Stimulated activated CD8-positive, alpha-beta memory T cell treated with anti-CD3 and anti-CD28 coated beads, Interleukin-7, amount 100 ng/mL, for 1 hour (primary cell): Measurements from ENCODE around the gene POLR2E.

Experiments
- DNase-seq, 2 donors: peaks; one replicate each; pipeline ENCODE4 v3.0.0-alpha.2; 2020; ENCODE audit warnings: low read depth in 2 of 2

Gene POLR2E

DNA sequence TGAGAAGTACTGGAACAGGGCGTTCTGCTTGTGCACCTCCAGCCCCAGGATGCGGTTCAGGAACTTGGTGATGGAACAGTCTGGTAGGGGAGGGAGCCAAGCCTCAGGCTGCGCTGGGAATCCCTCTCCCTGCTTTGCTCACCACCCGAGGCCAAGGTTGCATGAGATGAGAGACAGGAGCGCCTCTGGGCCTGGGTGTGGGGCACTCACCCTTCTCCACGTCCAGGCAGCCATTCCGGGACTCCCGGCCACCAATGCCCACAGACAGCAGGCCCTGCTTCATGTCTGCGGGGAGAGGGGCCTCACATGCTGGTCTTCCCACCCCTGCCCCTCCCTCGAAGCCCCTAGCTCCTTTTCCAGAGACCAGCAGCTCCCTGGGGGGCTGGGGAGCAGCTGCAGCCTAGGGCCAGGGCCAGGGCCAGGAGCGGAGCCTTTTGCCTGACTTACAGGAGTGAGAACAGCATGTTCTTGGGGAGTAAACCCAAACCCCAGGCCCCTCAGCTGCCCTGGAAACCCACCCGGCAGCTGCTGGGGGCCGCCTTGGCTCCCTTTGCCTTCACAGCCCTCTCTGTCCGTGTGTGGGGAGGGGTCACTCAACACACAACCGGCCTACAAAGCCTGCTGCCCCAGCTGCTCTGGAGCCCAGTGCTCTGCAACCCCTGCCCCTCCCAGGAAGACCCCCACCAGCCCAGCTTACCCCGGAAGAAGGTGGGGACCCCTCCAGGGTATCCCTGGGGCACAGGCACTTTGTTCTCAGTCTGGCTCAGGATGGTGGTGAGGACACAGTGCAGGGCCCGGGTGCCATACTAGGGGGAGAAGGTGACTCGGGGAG lies 15.8 kb upstream of the POLR2E start:
- DNase-seq, result no peak

DNA sequence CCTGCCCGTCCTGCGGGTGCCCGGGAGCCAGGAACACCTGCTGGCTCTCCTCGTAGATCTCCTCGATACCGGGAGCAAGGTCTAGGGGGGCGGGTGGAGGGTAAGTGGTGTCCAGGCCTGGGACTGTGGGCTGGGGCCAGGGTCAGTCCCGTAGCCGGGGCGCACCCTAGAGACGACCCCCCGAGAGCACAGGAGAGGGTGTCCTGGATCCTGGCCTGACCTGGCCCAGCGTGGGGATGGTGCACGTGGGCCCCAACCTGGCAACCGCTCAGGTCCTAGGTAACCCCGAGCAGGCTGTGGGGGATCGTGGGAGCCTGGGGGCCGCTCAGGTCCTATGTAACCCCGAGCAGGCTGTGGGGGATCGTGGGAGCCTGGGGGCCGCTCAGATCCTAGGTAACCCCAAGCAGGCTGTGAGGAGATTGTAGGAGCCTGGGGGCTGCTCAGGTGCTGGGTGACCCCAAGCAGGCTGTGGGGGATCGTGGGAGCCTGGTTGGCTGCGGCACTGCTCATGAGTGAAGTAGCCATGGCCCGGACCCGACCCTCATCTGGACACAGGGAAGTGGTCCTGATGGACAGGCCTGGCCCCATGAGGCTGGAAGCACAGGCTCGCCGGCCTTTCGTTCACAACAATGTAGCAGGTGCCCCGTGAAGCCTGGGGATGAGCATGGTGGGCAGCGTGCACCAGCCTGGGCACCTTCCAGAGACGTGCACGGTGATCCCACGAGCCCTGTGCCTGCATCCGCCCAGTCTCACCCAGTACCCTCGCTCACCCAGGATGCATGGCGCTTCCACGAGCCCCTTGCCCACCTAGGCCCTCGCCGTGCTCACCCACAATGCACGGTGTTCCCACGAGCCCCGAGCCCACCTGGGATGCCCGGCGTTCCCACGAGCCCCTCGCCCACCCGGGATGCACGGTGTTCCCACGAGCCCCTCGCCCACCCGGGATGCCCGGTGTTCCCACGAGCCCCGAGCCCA lies 14.8 kb upstream of the POLR2E start:
- no peak for DNase-seq

DNA sequence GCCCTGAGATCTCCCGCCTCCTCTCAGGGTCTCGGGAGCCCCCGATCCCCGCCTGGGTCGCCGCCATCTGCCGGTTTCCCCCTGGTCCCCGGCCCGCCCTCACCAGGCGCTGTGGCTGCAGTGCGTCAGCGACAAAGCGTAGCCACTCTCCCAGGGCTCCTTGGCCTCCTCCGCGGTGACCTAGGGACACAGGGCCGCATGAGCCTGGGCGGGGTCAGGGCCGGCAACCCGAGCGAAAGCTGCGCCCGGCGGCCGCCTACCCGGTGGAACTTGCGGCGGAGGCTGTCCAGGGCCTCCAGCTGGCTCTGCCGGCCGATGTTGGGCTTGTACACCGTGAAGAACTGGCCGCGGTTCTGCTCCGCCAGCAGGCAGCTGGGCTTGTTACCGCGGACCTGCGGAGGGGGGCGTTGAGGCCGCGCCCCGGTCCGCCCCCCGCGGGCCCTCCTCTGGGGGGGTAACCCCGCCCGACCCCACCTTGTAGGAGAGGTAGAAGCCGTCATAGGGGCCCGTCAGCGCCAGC lies 13.9 kb upstream of the POLR2E start:
- no peak for DNase-seq

DNA sequence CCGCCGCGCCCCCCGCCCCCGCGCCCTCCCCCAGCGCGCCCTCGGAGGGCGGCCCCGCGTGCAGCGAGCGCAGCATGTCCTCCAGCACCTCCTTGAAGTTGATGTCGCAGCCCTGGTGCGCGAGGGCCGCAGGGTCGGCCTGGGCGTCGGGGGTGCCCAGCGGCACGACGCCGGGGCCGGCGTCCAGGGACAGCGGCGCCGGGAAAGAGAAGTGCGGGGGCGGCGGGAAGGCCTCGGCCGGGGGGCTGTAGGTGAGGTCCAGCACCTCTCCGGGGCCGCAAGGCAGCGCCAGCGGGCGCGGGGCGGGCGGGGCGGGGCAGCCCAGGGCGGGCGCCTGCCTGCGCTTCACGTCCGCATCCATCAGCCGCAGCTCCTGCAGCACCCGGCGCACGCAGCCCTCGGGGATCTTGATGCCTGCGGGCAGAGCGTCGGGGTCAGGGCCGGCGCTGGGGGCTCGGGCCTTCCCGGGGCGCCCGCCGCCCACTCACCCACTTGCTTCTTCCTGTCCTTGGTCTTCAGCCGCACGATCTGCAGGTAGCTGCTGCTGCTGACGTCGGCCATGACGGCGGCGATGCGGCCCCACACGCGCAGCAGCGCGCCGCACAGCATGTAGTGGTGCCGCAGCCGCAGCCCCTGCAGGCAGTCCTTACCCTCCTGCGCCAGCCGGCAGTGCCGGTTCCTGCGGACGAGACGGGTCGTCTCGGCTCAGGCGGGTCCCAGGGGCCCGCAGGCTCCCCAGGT lies 13.3 kb upstream of the POLR2E start:
- DNase-seq, result no peak

DNA sequence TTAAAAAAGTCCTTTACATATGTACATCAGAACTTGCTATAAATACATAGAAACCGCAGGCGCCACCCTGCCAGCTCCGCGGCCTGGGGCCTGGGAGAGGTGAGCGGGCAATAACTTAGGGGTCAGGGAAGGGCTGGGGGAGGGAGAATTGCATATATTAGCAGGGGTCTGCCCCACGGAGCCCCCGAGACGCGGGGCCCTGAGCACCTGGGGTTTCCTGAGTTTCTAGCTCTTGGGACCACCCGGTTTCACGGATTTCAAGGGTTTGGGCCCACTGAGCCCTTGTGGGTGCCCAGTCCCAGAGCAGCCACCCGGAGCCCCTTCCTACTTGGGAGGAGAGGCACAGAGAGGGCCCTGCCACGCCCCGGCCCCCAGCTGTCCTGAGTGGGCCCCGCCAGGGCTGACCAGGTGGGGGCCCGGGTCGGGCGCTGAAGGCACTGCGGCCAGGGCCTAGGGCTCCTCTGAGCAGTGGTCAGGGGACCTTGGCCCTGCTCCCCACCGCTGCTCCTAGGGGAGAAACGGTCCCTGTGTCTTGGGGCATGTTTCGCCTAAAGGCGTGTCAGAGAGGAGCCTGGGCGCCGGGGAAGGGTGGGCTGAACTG lies 12.6 kb upstream of the POLR2E start:
- DNase-seq, result no peak

DNA sequence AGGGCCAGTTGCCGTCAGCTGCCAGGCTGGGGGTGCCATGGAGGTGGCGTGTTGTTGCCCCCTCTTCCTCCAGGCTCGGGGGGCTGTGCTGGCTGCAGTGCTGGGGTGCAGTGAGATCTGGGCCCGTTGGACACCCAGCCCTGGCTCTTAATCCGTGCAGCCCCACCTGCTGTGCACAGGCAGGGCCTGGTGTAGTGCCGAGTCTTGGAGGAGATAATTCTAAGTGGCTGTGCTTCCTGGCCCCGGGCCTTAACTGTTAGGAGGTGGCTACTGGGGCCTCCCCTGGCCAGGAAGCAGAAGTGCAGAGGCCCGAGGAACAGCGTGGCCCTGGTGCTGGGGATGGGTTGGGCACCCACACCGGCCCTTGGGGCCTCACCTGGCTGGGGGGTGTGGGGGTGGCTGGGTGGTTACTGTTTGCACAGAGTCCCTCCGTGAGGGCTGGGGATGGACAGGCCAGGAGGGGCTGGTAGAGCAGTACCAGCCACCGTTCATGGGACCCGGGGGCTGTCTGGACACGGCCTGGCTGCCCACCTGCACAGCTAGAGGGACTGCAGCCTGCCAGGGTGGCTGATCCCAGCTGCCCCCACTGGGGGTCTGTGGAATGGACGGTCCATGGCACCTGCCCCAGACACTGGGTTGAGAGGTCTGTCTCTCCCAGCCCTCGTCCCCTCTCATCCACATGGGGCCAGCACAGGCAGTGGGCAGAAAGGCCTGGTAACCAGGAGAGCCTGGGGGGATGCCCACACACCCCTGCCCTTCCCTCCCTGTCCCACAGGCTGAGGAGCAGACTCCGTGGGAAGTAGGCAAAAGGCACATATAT lies 11.9 kb upstream of the POLR2E start:
- no peak for DNase-seq

DNA sequence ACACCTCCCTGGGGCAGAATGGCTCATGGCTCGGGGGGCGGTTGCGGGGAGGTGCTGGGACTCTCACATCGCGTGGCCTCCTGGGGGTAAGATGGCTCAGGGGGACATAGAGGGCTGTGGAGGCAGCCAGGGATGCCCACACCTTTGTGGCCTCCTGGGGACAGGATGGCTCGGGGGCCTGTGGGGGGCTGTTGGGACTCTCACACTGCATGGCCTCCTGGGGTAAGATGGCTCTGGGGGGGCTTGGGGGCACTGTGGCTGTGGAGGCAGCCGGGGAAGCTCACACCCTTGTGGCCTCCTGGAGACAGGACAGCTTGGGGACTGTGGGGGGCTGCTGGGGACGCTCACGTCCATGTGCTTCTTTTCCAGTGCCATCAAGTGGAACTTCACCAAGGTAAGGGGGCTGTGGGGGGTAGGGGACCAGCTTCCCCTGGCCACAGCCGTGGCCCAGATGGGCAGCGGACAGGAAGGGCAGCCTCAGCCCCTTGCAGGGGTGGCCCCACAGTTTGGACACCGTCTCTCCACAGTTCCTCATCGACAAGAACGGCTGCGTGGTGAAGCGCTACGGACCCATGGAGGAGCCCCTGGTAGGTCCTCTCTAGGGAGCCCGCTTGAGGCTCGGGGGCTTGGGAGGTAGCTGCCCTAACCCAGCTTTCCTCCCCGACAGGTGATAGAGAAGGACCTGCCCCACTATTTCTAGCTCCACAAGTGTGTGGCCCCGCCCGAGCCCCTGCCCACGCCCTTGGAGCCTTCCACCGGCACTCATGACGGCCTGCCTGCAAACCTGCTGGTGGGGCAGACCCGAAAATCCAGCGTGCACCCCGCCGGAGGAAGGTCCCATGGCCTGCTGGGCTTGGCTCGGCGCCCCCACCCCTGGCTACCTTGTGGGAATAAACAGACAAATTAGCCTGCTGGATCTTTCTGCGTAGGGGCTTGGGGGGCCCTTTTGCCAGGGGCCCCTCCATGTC lies 11.0 kb upstream of the POLR2E start:
- no peak for DNase-seq

DNA sequence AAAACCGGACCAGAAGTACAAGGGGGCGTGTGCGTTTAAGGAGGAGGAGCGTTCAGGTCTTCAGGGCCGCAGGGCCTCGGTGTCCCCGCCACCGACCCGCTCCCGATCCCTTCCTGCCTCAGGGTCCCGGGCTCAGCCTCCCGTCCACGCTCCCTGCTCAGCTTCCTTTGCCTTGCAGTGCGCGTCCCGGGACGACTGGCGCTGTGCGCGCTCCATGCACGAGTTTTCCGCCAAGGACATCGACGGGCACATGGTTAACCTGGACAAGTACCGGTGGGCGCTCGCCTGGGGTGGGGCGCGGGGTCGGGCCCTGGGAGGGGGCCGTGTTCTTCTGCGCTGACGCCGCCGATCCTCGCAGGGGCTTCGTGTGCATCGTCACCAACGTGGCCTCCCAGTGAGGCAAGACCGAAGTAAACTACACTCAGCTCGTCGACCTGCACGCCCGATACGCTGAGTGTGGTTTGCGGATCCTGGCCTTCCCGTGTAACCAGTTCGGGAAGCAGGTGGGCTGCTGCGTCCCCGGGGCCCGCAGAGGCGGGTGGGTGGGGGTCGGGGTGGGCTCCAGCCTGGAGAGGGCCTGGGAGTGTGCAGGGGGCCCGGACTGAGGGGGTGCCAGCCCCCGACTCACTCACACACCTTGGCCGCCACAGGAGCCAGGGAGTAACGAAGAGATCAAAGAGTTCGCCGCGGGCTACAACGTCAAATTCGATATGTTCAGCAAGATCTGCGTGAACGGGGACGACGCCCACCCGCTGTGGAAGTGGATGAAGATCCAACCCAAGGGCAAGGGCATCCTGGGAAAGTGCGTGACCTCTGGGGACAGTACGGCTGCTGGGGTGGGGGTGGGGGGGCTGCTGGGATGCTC lies 10.1 kb upstream of the POLR2E start:
- DNase-seq, result no peak

DNA sequence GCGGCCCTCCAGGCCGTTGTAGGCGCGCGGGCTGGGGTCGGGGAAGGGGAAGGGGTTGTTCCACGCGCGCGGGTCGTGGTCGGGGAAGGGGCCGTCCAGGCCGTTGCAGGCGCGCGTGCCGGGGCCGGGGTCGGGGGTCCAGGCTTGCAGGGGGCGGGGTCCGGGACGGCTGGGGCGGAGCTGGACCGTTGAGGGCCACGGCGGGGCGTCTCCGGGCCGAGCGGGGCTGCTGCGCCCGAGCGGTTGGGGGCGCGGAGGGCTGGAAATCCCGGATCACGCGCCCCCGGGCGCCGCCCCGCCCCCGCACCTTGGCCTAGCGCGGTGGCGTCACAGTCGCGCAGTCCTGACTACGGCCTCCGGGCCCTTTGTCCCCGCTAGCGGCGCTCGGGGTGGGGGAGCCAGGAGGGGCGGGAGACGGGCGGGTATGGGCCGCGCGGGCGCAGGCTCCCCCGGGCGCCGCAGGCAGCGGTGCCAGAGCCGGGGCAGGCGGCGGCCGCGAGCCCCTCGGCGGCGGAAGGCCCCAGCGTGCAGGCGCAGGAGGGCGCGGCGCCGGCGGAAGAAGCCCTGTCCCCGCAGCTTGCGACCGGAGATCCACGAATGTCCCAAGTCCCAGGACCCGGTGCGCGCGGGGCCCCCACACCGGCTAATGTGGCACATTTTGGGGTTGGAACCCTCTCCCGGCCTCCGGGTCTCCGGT lies 9.3 kb upstream of the POLR2E start:
- peak; percentile 59 to 61 for DNase-seq

DNA sequence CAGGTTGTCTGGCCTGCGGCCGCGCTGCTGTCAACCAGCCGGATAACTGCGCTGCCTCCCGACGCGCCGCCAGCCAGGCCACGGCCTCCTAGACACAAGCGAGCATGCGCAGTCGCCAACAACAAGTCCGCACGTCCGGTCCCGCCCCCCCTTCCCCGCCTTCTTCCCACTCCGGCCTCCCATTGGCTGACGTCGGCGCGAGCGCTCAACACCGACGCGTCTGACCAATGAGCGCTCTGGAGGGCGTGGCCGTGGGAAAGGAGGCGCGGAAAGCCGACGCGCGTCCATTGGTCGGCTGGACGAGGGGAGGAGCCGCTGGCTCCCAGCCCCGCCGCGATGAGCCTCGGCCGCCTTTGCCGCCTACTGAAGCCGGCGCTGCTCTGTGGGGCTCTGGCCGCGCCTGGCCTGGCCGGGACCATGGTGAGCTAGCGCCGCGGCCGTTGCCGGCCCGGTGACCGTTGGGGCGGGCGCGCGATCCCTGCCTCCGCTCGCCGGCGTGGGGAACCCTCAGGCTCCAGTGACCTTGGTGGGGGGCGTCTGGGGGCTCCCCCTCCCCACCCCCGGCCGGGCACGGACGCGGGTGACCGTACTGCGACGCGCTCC lies 8.6 kb upstream of the POLR2E start, which contains the start of gene GPX4:
Gene GPX4, plus strand, starts transcription at position 287 of the 603 bp plus-strand sequence. Its CDS starts 50 bp downstream, at position 337.
- DNase-seq, result peak; percentile 97 to 98

DNA sequence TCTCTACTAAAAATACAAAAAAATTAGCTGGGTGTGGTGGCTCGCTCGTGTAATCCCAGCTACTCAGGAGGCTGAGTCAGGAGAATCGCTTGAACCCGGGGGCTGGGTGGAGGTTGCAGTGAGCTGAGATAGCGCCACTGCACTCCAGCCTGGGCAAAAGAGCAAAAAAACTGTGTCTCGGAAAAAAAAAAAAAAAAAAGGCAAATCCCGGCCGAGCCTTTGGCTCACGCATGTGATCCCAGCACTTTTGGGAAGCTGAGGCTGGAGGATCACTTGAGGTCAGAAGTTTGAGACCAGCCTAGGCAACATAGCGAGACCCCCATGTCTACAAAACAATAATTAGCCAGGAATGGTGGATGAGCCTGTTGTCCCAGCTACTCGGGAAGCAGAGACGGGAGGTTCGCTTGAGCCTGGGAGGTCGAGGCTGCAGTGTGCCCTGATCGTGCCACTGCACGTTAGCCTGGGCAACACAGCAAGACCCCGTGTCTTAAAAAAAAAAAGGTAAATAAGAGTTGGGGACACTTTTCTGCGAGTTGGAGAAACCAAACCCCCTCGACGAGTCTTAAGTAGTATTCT lies 8.0 kb upstream of the POLR2E start:
- DNase-seq, result no peak

DNA sequence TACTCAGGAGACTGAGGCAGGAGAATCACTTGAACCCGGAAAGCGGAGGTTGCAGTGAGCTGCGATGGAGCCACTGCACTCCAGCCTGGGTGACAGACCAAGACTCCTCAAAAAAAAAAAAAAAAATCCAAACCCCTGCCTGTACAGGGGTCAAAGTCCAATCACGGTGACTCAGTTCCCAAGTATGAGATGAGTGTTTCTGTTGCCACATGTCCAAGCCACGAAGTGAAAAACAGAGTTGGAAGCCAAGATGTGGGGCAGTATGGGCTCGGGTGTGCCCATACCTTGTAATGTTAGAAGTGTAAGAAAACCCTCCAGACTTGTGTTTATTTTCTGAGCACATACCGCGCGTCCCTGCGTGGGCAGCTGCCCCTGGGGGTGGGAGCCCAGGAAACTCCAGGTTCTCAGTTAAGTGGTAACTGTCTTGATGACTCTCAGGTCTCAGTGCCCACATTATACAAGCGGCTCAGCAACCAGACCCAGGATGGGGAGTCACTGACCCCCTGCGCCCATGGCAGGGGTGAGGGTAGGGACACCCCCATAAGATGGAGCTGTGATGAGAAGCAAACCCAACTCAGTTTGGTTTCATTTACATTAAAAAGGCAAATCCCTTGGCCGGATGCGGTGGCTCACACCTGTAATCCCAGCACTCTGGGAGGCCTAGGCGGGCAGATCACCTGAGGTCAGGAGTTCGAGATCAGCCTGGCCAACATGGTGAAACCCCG lies 7.4 kb upstream of the POLR2E start:
- DNase-seq, result no peak

DNA sequence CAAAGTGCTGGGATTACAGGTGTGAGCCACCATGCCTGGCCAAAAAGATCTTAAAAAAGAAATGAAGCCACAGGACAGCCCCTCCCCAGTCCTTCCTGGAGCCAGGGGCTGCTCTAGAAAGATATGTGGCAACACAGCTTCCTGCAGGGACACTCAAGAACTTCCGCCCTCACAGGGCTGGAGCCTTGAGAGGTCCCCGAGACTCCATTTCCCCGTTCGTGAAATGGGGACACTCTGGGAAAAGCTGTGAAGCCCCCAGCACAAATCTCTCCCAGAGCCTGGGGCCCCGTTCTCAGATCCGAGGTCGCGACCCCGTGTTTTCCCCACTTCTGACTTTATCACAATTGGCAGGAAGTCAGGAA lies 6.1 kb upstream of the POLR2E start:
- no peak for DNase-seq

DNA sequence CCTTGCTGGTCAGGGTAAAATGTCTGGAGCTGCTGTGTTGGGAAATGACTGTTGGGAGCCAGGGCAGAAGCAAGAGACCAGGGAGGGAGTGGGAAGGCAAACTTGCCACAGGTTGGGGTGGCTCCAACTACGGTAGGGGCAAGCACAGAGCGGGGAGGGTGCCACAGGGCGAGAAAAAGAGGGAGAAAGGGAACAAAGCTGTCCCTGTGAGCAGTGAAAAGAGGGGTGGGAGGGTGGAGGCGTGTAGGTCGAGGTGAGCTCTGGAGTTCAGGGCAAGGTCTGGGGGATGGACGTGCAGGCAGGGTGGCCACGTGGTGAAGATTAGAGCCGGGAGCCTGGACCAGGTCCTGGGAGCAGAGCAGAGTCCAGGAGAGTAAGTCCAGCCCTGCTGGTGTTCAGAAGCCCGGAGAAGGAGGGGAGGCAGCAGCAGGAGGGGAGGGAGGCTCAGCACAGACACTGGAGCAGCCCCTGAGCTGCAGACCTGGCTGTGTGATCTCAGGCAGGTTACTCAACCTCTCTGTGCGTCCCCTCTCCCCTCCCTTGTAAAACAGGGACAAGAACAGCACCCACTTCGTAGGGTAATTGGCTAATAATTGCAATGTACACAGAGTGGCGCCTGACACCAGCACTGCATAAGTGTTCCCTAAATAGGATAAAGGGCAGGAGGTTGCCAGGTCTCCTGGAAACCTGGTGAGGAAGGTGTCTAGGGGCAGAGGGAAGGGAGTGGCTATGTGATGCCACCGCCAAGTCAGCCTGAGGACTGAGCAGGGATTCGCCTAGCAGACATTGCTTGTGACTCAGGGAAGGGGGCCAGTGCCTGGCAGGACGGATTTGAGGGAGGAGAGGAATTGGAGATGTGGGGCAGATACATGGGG lies 3.2 kb upstream of the POLR2E start:
- no peak for DNase-seq

DNA sequence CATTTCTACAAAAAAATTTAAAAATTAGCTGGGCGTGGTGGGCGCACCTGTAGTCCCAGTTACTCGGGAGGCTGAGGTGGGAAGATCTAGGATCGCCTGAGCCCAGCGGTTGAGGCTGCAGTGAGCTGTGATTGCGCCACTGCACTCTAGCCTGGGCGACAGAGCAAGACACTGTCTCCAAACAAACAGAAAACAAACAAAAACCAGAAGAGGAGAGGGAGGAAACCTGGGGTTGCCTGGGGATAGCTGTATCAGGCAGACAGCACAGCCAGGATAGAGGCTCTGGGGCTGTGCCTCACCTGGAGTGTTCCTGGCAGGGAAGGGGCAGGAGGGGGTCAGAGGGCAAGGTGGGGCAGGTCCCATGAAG lies 2.6 kb upstream of the POLR2E start:
- no peak for DNase-seq
